Measurements from ENCODE around the gene GABRG3. TPM values are rescaled to one million over a fixed set of nuclear protein-coding genes. Genes with fewer than 3 reads are reported as not detected.

Gene GABRG3
- polyA plus RNA-seq, 1 donor (not counting 4 experiments of a cell fraction or from before 2014, with no cell fraction given) = not detected

- no peak for FAIRE-seq
- no peaks in the 10 kb centered on the region for H3K36me3 ChIP-seq (ENCODE audit: control insufficient read depth in 2 of 2, extremely low read depth in 1 of 2, insufficient read depth in 2 of 2, low read length in 2 of 2)
- H4K20me1 ChIP-seq (ENCODE audit: control insufficient read depth, extremely low read depth, insufficient read depth, low read length) = no peaks in the 10 kb centered on the region
- no peak for DNase-seq (ENCODE audit: low read depth, low spot score)
- no peak overlapping the region for H3K27ac ChIP-seq (ENCODE audit: control insufficient read depth, insufficient read depth, low read length)
- no peak overlapping the region for H3K4me2 ChIP-seq (ENCODE audit: control insufficient read depth, extremely low read depth, insufficient read depth, low read depth, low read length)
- H2AFZ ChIP-seq (ENCODE audit: control insufficient read depth, low read length) = no peak overlapping the region
- dilution Hi-C loops (cut with MboI; ENCODE audit: extremely low pct_ligation_motif_present, low sequenced_read_pairs) = no loop called here
- H3K79me2 ChIP-seq (ENCODE audit: control insufficient read depth, insufficient read depth, low read length) = no peaks in the 10 kb centered on the region
- no peak for TF ChIP-seq EZH2 (IDR thresholded peaks at IDR 0.05; ENCODE audit: low read length)
- no peak for TF ChIP-seq CTCF (optimal IDR thresholded peaks at IDR 0.05 in 1 of 3, IDR thresholded peaks at IDR 0.05 in 1 of 3, conservative IDR thresholded peaks at IDR 0.05 in 1 of 3; ENCODE audit: extremely low read depth in 1 of 3, insufficient read depth in 2 of 3, low read length in 3 of 3)
- H3K4me1 ChIP-seq (ENCODE audit: control insufficient read depth, extremely low read depth, insufficient read depth, low read length) = no peaks in the 10 kb centered on the region
- no peaks in the 10 kb centered on the region for H3K9me1 ChIP-seq (ENCODE audit: control insufficient read depth, extremely low read depth, insufficient read depth, low read length)
- no peak overlapping the region for H3K4me3 ChIP-seq (ENCODE audit: control insufficient read depth in 2 of 3, extremely low read depth in 1 of 3, insufficient read depth in 2 of 3, low read depth in 1 of 3, low read length in 3 of 3)
- no peak overlapping the region for H3K9ac ChIP-seq (ENCODE audit: control insufficient read depth, extremely low read depth, insufficient read depth, low read length)
- H3K9me3 ChIP-seq (ENCODE audit: control insufficient read depth, low read depth, low read length) = no peaks in the 10 kb centered on the region
- H3K27me3 ChIP-seq (ENCODE audit: control insufficient read depth, extremely low read depth, insufficient read depth, low read length) = no peaks in the 10 kb centered on the region
Observed at GRCh38 chr15:27396521-27396920, 425.5 kb downstream of the GABRG3 start.

GRCh38 chr15:27396996-27397395 lies 426.0 kb downstream of the GABRG3 start:
- H3K4me2 ChIP-seq (ENCODE audit: control insufficient read depth, extremely low read depth, insufficient read depth, low read depth, low read length) = no peak overlapping the region
- H3K9me3 ChIP-seq (ENCODE audit: control insufficient read depth, low read depth, low read length) = no peaks in the 10 kb centered on the region
- H3K4me1 ChIP-seq (ENCODE audit: control insufficient read depth, extremely low read depth, insufficient read depth, low read length) = no peaks in the 10 kb centered on the region
- dilution Hi-C loops (cut with MboI; ENCODE audit: extremely low pct_ligation_motif_present, low sequenced_read_pairs) = no loop called here
- H3K36me3 ChIP-seq (ENCODE audit: control insufficient read depth in 2 of 2, extremely low read depth in 1 of 2, insufficient read depth in 2 of 2, low read length in 2 of 2) = no peaks in the 10 kb centered on the region
- TF ChIP-seq CTCF (optimal IDR thresholded peaks at IDR 0.05 in 1 of 3, IDR thresholded peaks at IDR 0.05 in 1 of 3, conservative IDR thresholded peaks at IDR 0.05 in 1 of 3; ENCODE audit: extremely low read depth in 1 of 3, insufficient read depth in 2 of 3, low read length in 3 of 3) (no peak), EZH2 (IDR thresholded peaks at IDR 0.05; ENCODE audit: low read length) (no peak)
- H3K27ac ChIP-seq (ENCODE audit: control insufficient read depth, insufficient read depth, low read length) = no peak overlapping the region
- FAIRE-seq (no peak), DNase-seq (ENCODE audit: low read depth, low spot score) (no peak)
- H2AFZ ChIP-seq (ENCODE audit: control insufficient read depth, low read length) = no peak overlapping the region
- no peaks in the 10 kb centered on the region for H3K27me3 ChIP-seq (ENCODE audit: control insufficient read depth, extremely low read depth, insufficient read depth, low read length)
- no peak overlapping the region for H3K4me3 ChIP-seq (ENCODE audit: control insufficient read depth in 2 of 3, extremely low read depth in 1 of 3, insufficient read depth in 2 of 3, low read depth in 1 of 3, low read length in 3 of 3)
- H3K79me2 ChIP-seq (ENCODE audit: control insufficient read depth, insufficient read depth, low read length) = no peaks in the 10 kb centered on the region
- H4K20me1 ChIP-seq (ENCODE audit: control insufficient read depth, extremely low read depth, insufficient read depth, low read length) = no peaks in the 10 kb centered on the region
- no peaks in the 10 kb centered on the region for H3K9me1 ChIP-seq (ENCODE audit: control insufficient read depth, extremely low read depth, insufficient read depth, low read length)
- no peak overlapping the region for H3K9ac ChIP-seq (ENCODE audit: control insufficient read depth, extremely low read depth, insufficient read depth, low read length)
